ENCODE results near the gene PRKAG2. TPM values are rescaled to one million over a fixed set of nuclear protein-coding genes. Genes with fewer than 3 reads are reported as not detected.

PRKAG2 gene
- total and polyA plus RNA-seq, 2 of the 13 experiments (the other 11 are each of a cell fraction or from before 2014, with no cell fraction given), result 0.90 to 1.3 TPM

- DNase-seq (ENCODE audit: low spot score) (no peak), ATAC-seq (no peak), FAIRE-seq (no peak)
- H3K9ac ChIP-seq (ENCODE audit: insufficient read depth, low read depth, low read length), result no peak overlapping the region
- ChIA-PET CTCF (ENCODE audit: low intra/inter-chr PET ratio, low total read pairs) (no interaction called here), POLR2A (no interaction called here)
- H3K27me3 ChIP-seq (ENCODE audit: control insufficient read depth in 1 of 2, insufficient read depth in 2 of 2, low read length in 2 of 2), result no peaks in the 10 kb centered on the region; a peak in 1 of 5 replicates
- H2AFZ ChIP-seq (ENCODE audit: low read length), result no peak overlapping the region
- H3K4me2 ChIP-seq (ENCODE audit: low read depth, low read length), result no peak overlapping the region
- no peaks in the 10 kb centered on the region for H3K9me3 ChIP-seq (ENCODE audit: low read length)
- no peaks in the 10 kb centered on the region for H3K4me1 ChIP-seq (ENCODE audit: insufficient read depth, low read length)
- no peaks in the 10 kb centered on the region for H3K79me2 ChIP-seq (ENCODE audit: insufficient read depth, low read length)
- 69% methylated on average over 16 of the region's 18 CpGs for WGBS (ENCODE audit: low lambda C conversion rate)
- no peaks in the 10 kb centered on the region for H3K36me3 ChIP-seq (replicated peaks in 1 of 2; ENCODE audit: control insufficient read depth in 1 of 2, insufficient read depth in 2 of 2, low read length in 2 of 2)
- intact Hi-C loops (cut with micrococcal nuclease; ENCODE audit: unreplicated experiment), result no loop called here
- H4K20me1 ChIP-seq (ENCODE audit: insufficient read depth, low read length), result no peaks in the 10 kb centered on the region
- H3K4me3 ChIP-seq (replicated peaks in 1 of 3; ENCODE audit: insufficient read depth in 1 of 3, low read depth in 2 of 3, low read length in 3 of 3), result no peak overlapping the region
- TF ChIP-seq CSRNP2 (CRISPR knock-in tag; conservative IDR thresholded peaks at IDR 0.05; ENCODE audit: low read depth), result no peak
- no peak for TF ChIP-seq ZNF749 (CRISPR knock-in tag; IDR thresholded peaks at IDR 0.05; ENCODE audit: borderline replicate concordance)
- TF ChIP-seq CHD4 (IDR thresholded peaks at IDR 0.05; ENCODE audit: borderline replicate concordance, low read length), result no peak
- TF ChIP-seq ZNF513 (CRISPR knock-in tag; conservative IDR thresholded peaks at IDR 0.05), result no peak
- TF ChIP-seq ZNF775 (CRISPR knock-in tag; IDR thresholded peaks at IDR 0.05; ENCODE audit: borderline replicate concordance), result no peak
- in situ Hi-C loops (cut with HindIII; ENCODE audit: extremely low pct_ligation_motif_present, low pct_unique_long_range_greater_than_20kb), result no loop called here
- no peak overlapping the region for H3K27ac ChIP-seq (ENCODE audit: extremely low read length, insufficient read depth, low read length)
- no TSS peak for BruUV-seq (replicated peaks)
Observed at GRCh38 chr7:151585744-151586393, 291.0 kb downstream of the PRKAG2 start.
